H1 (cell line): Measurements from ENCODE around the gene GRAMD4.

Experiments used
- CTCF ChIP-seq, 3 experiments: IDR thresholded peaks; 1 replicate in 2 of 3; 2 replicates in 1 of 3; pipeline versions ENCODE4 v1.5.1 to v1.6.1; 2011; ENCODE audit warnings: low read length in 3 of 3, mild to moderate bottlenecking in 3 of 3, inconsistent platforms in 2 of 3, low read depth in 1 of 3, moderate library complexity in 1 of 3; ENCODE audit not compliant: insufficient read depth in 1 of 3; ENCODE audit errors: control extremely low read depth in 1 of 3
- EP300 ChIP-seq, 2 experiments: IDR thresholded peaks; 1 replicate in 1 of 2; 2 replicates in 1 of 2; pipeline ENCODE4 v1.6.1; 2011 to 2012; ENCODE audit warnings: low read depth in 2 of 2, low read length in 2 of 2, mild to moderate bottlenecking in 2 of 2, borderline replicate concordance in 1 of 2, inconsistent platforms in 1 of 2, moderate library complexity in 1 of 2
- GABPA ChIP-seq: IDR thresholded peaks from 2 replicates; pipeline ENCODE4 v1.6.1; 2011; ENCODE audit warnings: mild to moderate bottlenecking, low read length, moderate library complexity, borderline replicate concordance; ENCODE audit not compliant: insufficient read depth
- JUND ChIP-seq: IDR thresholded peaks from 2 replicates; pipeline ENCODE4 v1.6.1; 2011; ENCODE audit warnings: mild to moderate bottlenecking, improper control_type of control experiment, low read length
- PHF8 ChIP-seq: fragments of 200-600 bp; sonication (generic); conservative IDR thresholded peaks from 2 replicates; pipeline ENCODE4 v1.7.1; 2012; ENCODE audit warnings: low read depth, mild to moderate bottlenecking, inconsistent platforms, low read length, moderate library complexity
- RAD21 ChIP-seq, 2 experiments: IDR thresholded peaks in 1 of 2; conservative IDR thresholded peaks in 1 of 2; 2 replicates each; pipeline ENCODE4 v1.6.1; 2011; ENCODE audit warnings: low read depth in 2 of 2, low read length in 2 of 2, improper control_type of control experiment in 1 of 2, inconsistent platforms in 1 of 2, mild to moderate bottlenecking in 1 of 2, moderate library complexity in 1 of 2
- SIRT6 ChIP-seq: IDR thresholded peaks from one replicate; pipeline ENCODE4 v1.7.1; 2012; ENCODE audit warnings: low read length, inconsistent platforms
- SRF ChIP-seq: IDR thresholded peaks from 2 replicates; pipeline ENCODE4 v1.6.1; 2011; ENCODE audit warnings: mild to moderate bottlenecking, low read depth, low read length, moderate library complexity
- TAF1 ChIP-seq: IDR thresholded peaks from 2 replicates; pipeline ENCODE4 v1.6.1; 2011; ENCODE audit warnings: mild to moderate bottlenecking, low read depth, low read length

GRCh38 chr22:46613606-46614021 is 6.6 kb upstream of the GRAMD4 start:
- no peak for TF ChIP-seq SRF
- TF ChIP-seq PHF8 = no peak
- no peak for TF ChIP-seq JUND
- no peak for TF ChIP-seq EP300 (IDR thresholded peaks at IDR 0.05; ENCODE audit: borderline replicate concordance in 1 of 2, low read depth in 2 of 2, low read length in 2 of 2)
- TF ChIP-seq CTCF (IDR thresholded peaks at IDR 0.05; ENCODE audit: control extremely low read depth in 1 of 3, insufficient read depth in 1 of 3, low read depth in 1 of 3, low read length in 3 of 3) = no peak
- no peak for TF ChIP-seq GABPA
- no peak for TF ChIP-seq SIRT6
- TF ChIP-seq TAF1 = no peak
- no peak for TF ChIP-seq RAD21 (IDR thresholded peaks at IDR 0.05 in 1 of 2, conservative IDR thresholded peaks at IDR 0.05 in 1 of 2; ENCODE audit: low read depth in 2 of 2, low read length in 2 of 2)
